ENCODE measurements around the gene HOXB5.
A peak's percentile ranks its signal among the peaks of the same experiment; 100 is the strongest.

Gene HOXB5

GRCh38 chr17:48603959-48604769 lies 10.6 kb upstream of the HOXB5 start:
- Mint-ChIP-seq H3K4me1 (ENCODE audit: low read depth) (peaks cover 4% of the 10 kb centered on the region), H3K27ac (no peak overlapping the region), H3K4me3 (no peak overlapping the region), H3K27me3 (peaks cover 88% of the 10 kb centered on the region), H3K36me3 (ENCODE audit: low read depth) (no peaks in the 10 kb centered on the region), H3K9me3 (no peaks in the 10 kb centered on the region)

- peaks cover 24% of the 10 kb centered on the region for H3K4me1 Mint-ChIP-seq (ENCODE audit: low read depth)
- H3K27ac Mint-ChIP-seq = no peak overlapping the region
- H3K9me3 Mint-ChIP-seq = no peaks in the 10 kb centered on the region
- no peak overlapping the region for H3K4me3 Mint-ChIP-seq
- H3K36me3 Mint-ChIP-seq (ENCODE audit: low read depth) = no peaks in the 10 kb centered on the region
- peaks cover 90% of the 10 kb centered on the region for H3K27me3 Mint-ChIP-seq
Observed at GRCh38 chr17:48601539-48602425, 8.2 kb upstream of the HOXB5 start.

- no peaks in the 10 kb centered on the region for H3K9me3 Mint-ChIP-seq
- H3K27ac Mint-ChIP-seq = no peak overlapping the region
- peaks cover 91% of the 10 kb centered on the region for H3K27me3 Mint-ChIP-seq
- peaks cover 30% of the 10 kb centered on the region for H3K4me1 Mint-ChIP-seq (ENCODE audit: low read depth)
- H3K36me3 Mint-ChIP-seq (ENCODE audit: low read depth) = no peaks in the 10 kb centered on the region
- no peak overlapping the region for H3K4me3 Mint-ChIP-seq
Observed at GRCh38 chr17:48601207-48601538, 7.6 kb upstream of the HOXB5 start.

- H3K4me3 Mint-ChIP-seq = no peak overlapping the region
- no peak overlapping the region for H3K27ac Mint-ChIP-seq
- peaks cover 31% of the 10 kb centered on the region for H3K4me1 Mint-ChIP-seq (ENCODE audit: low read depth)
- H3K36me3 Mint-ChIP-seq (ENCODE audit: low read depth) = no peaks in the 10 kb centered on the region
- H3K9me3 Mint-ChIP-seq = no peaks in the 10 kb centered on the region
- H3K27me3 Mint-ChIP-seq = peaks cover 93% of the 10 kb centered on the region
Observed at GRCh38 chr17:48600244-48601098, 6.9 kb upstream of the HOXB5 start.

DNA sequence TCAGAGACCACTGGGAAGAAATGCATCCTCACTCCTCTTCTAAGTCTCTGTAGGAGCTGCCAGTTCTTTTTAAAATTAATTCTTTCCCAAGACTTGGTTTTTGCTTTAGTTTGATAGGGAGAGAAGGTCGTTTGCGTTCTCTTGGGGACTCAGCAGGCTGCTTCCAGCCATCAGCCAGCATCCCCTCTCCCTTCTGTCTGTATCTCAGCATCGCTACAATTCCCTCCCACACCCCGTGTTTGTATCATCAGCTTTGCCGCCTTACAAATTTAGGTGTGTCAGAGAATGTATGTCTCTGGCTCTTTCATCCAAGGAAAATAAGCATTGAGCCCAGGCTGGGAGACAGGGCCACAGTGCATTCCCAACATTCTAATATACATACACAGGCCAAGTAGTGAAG lies 5.8 kb upstream of the HOXB5 start:
- Mint-ChIP-seq H3K27ac (no peak overlapping the region), H3K9me3 (no peaks in the 10 kb centered on the region), H3K4me3 (no peak overlapping the region), H3K27me3 (peaks cover 93% of the 10 kb centered on the region), H3K36me3 (ENCODE audit: low read depth) (no peaks in the 10 kb centered on the region), H3K4me1 (ENCODE audit: low read depth) (peaks cover 31% of the 10 kb centered on the region)

- H3K4me1 Mint-ChIP-seq (ENCODE audit: low read depth) = peaks cover 37% of the 10 kb centered on the region
- no peak overlapping the region for H3K4me3 Mint-ChIP-seq
- H3K27me3 Mint-ChIP-seq = peaks cover 93% of the 10 kb centered on the region
- no peaks in the 10 kb centered on the region for H3K36me3 Mint-ChIP-seq (ENCODE audit: low read depth)
- no peak overlapping the region for H3K27ac Mint-ChIP-seq
- no peaks in the 10 kb centered on the region for H3K9me3 Mint-ChIP-seq
Observed at GRCh38 chr17:48598736-48599135, 5.2 kb upstream of the HOXB5 start.

DNA sequence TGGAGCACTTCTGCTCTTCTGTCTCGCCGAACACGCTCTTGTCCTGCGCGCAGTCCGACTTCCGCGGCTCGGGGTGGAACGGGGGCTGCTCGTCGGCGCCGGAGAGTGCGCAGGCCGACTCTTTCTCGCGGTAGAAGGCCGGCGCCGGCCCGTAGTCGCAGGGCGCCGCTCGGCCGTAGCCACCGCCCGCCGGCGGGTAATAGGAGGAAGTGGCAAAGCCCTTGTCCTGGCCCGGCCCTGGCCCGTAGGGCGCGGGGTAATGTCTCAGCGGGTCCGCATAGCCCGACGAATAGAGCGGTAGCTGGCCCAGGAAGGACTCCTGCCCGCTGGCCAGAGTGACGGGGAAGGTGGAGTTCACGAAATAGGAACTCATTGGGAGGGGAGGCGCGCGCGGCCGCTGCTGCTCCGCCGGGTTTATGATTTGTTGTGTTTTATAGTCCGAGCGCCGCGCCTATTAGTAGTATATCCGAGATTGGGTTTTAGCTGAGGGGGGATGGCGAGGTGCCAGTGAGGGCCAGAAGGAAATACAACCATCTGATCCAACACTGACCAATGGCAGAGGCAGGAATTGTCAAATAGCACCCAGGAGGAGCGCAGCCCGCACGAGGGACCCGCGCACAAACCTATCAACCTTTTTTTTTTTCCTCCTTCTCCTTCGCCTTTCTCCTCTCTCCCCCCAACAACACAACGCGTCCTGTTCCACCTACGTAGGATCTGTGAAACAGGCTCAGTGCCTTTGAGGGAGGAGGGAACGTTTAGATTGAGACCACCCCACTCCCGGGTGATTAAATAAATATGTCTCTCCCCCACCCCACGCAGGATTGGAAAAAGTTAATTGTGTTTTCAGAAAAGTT lies 4.4 kb upstream of the HOXB5 start:
- Mint-ChIP-seq H3K4me3 (peak overlapping the region; percentile 80), H3K27me3 (peaks cover 90% of the 10 kb centered on the region), H3K4me1 (ENCODE audit: low read depth) (peaks cover 41% of the 10 kb centered on the region), H3K36me3 (ENCODE audit: low read depth) (no peaks in the 10 kb centered on the region), H3K9me3 (no peaks in the 10 kb centered on the region), H3K27ac (no peak overlapping the region)

- no peaks in the 10 kb centered on the region for H3K9me3 Mint-ChIP-seq
- H3K27ac Mint-ChIP-seq = no peak overlapping the region
- peaks cover 45% of the 10 kb centered on the region for H3K4me1 Mint-ChIP-seq (ENCODE audit: low read depth)
- H3K4me3 Mint-ChIP-seq = peak overlapping the region; percentile 80
- H3K27me3 Mint-ChIP-seq = peaks cover 87% of the 10 kb centered on the region
- H3K36me3 Mint-ChIP-seq (ENCODE audit: low read depth) = no peaks in the 10 kb centered on the region
Observed at GRCh38 chr17:48597528-48597777, 3.9 kb upstream of the HOXB5 start.

DNA sequence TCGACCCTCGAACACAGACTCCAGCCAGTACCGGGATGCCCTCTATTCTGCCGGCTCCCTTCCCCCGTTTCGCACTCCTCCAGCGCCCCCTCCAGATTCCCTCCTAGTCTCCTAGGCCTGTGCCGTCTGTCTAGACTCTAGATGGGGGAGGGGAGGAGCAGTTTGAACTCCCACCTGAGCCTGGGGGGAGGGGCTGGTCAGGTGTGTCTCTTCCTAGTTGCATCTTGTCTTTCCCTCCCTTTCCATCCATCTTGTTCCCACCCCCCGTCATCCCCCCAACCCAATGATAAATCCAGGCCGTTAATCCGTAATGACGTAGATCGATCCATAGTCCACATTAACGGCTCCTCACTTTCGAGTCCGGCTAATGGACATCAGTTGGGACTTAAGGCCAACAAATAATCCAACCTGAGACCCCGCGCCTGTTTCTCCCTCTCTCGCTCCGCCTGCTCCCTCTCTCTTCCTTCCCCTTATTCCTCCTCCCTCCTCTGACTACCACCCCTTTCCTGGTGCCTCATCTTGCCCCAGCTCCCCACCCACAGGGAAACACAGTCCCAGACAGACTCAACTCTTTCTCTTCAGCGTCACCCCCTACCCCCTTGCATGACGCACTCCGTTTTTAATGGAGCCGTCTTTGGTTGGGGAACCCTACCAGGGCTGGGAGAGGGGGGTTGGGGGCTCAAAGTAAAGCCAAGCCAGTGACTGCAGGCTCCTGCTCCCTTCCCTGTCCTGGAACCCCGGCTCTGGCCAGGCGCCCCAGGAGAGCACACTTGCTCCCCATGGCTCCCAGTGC lies 3.4 kb upstream of the HOXB5 start:
- Mint-ChIP-seq H3K9me3 (no peaks in the 10 kb centered on the region), H3K27ac (no peak overlapping the region), H3K36me3 (ENCODE audit: low read depth) (no peaks in the 10 kb centered on the region), H3K4me3 (peak overlapping the region; percentile 80), H3K4me1 (ENCODE audit: low read depth) (peaks cover 48% of the 10 kb centered on the region), H3K27me3 (peaks cover 89% of the 10 kb centered on the region)

DNA sequence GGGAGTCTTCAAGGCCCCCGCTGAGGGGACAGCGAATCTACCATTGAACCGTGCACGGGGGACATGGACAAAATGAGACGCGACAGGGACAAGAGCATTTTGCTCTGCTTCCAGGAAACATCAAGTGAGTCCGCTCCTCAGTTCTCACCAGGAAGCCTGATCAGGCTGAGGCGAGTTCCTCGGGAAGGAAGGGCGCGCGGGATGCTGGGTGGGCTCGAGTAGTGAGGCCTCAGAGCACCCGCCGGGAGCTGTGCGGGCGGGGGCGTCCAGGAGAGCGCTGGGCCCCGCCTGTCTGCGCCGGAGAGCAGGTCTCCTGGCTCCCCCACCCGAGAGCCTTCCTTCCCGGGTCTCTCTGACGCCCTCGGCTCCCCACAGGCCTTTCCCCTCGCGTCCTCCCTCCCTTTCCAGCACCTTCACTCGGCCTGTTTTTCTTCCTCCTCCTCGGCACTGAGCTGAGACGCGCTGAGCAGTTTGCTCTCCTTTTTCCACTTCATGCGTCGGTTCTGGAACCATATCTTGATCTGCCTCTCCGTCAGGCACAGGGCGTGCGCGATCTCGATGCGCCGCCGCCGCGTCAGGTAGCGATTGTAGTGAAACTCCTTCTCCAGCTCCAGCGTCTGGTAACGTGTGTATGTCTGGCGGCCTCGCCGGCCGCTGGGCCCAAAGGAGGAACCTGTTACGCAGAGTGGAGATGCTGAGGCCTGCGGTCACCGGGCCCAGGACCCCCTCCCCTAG lies 2.6 kb upstream of the HOXB5 start:
- Mint-ChIP-seq H3K36me3 (ENCODE audit: low read depth) (no peaks in the 10 kb centered on the region), H3K27me3 (peaks cover 89% of the 10 kb centered on the region), H3K27ac (no peak overlapping the region), H3K4me3 (peak overlapping the region; percentile 80), H3K9me3 (no peaks in the 10 kb centered on the region), H3K4me1 (ENCODE audit: low read depth) (peaks cover 46% of the 10 kb centered on the region)

DNA sequence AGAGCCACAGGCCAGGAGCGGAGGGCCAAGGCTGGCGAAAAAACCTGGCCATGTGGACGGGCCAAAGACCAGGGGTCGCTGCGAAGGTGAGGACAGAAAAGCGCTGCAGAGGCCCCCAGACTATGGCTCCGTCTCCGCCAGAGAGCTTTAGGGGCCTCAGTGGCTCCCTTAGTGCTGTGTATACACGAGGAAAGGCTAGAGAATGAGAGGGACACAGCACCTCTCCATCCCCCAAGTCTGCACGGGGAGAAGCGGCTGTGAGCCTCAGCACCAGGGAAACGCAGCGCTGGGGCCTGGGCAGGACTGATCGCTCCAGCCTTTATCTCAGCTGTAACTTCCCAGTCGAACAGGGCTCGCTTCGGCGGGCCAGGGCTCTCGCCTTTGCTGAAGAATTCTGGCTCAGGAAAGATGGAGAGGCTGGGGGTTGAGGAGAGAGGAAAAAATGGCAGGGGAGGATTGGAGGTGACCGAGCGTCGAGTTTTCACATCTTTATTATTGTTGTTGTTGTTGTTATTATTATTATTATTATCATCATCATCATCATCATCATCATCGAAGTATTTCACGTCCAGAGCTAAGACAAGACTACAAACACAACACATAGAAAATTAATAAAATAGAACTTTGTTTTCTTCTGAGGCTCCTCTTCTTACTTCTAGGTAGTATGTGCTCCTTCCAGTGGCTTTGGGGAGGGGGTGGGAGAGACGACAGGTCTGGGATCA lies 1.9 kb upstream of the HOXB5 start:
- Mint-ChIP-seq H3K4me1 (ENCODE audit: low read depth) (peaks cover 46% of the 10 kb centered on the region), H3K27ac (no peak overlapping the region), H3K4me3 (no peak overlapping the region), H3K9me3 (no peaks in the 10 kb centered on the region), H3K27me3 (peaks cover 88% of the 10 kb centered on the region), H3K36me3 (ENCODE audit: low read depth) (no peaks in the 10 kb centered on the region)

DNA sequence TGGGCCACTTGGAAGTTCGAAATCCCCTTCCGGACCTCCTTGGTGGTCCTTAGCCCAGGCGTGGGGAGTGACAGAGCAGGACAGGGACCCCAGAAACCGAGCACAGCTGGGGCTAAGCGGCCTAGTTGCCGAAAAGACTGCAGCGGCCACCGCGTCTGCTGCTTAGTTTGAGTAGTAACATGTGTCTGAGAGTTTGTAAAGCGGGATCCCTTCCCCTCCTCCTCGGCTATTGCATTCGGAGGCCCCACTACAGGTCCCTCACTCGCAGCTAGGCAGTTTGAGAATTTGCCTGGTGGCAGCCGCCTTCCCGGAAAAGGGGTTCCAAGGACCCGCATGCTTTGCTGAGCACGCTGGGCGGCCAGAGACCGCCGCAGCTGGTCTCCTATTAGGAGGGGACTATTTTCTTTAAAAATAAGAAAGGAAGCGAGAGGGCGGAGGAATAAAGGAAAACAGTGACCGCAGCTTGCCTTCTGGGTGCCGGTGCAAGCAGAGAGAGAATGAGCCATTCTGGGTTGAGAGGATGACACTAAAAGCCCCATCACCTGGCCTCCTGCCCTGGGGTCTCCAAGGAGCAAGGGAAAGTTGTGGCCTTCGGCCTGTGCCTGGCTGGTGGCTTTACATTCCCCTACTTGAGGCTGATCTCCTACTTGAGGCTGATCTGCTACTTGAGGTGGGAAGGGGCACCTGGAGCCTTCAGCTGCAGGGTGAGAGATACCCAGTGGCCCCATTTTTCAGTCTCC lies 1.1 kb upstream of the HOXB5 start:
- Mint-ChIP-seq H3K4me1 (ENCODE audit: low read depth) (peaks cover 53% of the 10 kb centered on the region), H3K36me3 (ENCODE audit: low read depth) (no peaks in the 10 kb centered on the region), H3K4me3 (no peak overlapping the region), H3K27me3 (peaks cover 88% of the 10 kb centered on the region), H3K9me3 (no peaks in the 10 kb centered on the region), H3K27ac (no peak overlapping the region)

Data from stimulated activated naive CD8-positive, alpha-beta T cell treated with anti-CD3 and anti-CD28 coated beads, Interleukin-15, Interleukin-2, amounts not matched to agents 100 ng/mL and 50 ng/mL, for 24 hours (primary cell).